HepG2 (cell line): Measurements from ENCODE around the gene CEACAM16. TPM values are rescaled to one million over a fixed set of nuclear protein-coding genes. Genes with fewer than 3 reads are reported as not detected.

ENCODE experiments used
- ARNT2 ChIP-seq: sonication (generic); formaldehyde crosslinking; IDR thresholded peaks from 2 replicates; pipeline ENCODE4 v1.8.0; 2022; ENCODE audit warnings: mild to moderate bottlenecking, low read depth, missing genetic modification reagents, moderate library complexity
- ASH2L ChIP-seq: fragments of 300-600, 200-600 bp; sonication (generic); IDR thresholded peaks from 2 replicates; pipeline ENCODE4 v1.7.0; 2017; ENCODE audit warnings: low read depth, mild to moderate bottlenecking, moderate library complexity, mixed read lengths, low read length; ENCODE audit not compliant: insufficient read length
- CREBL2 ChIP-seq: sonication (generic); formaldehyde crosslinking; IDR thresholded peaks from 2 replicates; pipeline ENCODE4 v1.8.1; 2023; ENCODE audit warnings: missing genetic modification reagents, mild to moderate bottlenecking, borderline replicate concordance
- FOSL1 ChIP-seq: sonication (generic); formaldehyde crosslinking; IDR thresholded peaks from 2 replicates; pipeline ENCODE4 v1.9.0; 2021; ENCODE audit warnings: missing genetic modification reagents, borderline replicate concordance
- HDAC1 ChIP-seq: sonication (generic); formaldehyde crosslinking; IDR thresholded peaks from 2 replicates; pipeline ENCODE4 v1.5.1; 2020; ENCODE audit warnings: mild to moderate bottlenecking, missing genetic modification reagents
- MEIS1 ChIP-seq: sonication (generic); formaldehyde crosslinking; IDR thresholded peaks from 2 replicates; pipeline ENCODE4 v1.9.0; 2021; ENCODE audit warnings: mild to moderate bottlenecking, missing genetic modification reagents, moderate library complexity, borderline replicate concordance
- MTA1 ChIP-seq: sonication (generic); formaldehyde crosslinking; IDR thresholded peaks from 2 replicates; pipeline ENCODE4 v1.4.0; 2020; ENCODE audit warnings: missing genetic modification reagents, mild to moderate bottlenecking, borderline replicate concordance
- NONO ChIP-seq, 2 experiments: fragments of 450-650 bp in 1 of 2; sonication (generic) in 1 of 2; formaldehyde crosslinking in 1 of 2; IDR thresholded peaks in 1 of 2; conservative IDR thresholded peaks in 1 of 2; 2 replicates each; pipeline versions ENCODE4 v1.6.1 to v1.8.0; 2017 to 2022; ENCODE audit warnings: mild to moderate bottlenecking in 1 of 2, missing genetic modification reagents in 1 of 2, moderate library complexity in 1 of 2
- ONECUT2 ChIP-seq: sonication (generic); formaldehyde crosslinking; IDR thresholded peaks from 2 replicates; pipeline ENCODE4 v1.4.0; 2020; ENCODE audit warnings: missing genetic modification reagents
- RFXANK ChIP-seq: IDR thresholded peaks from 2 replicates; pipeline ENCODE4 v1.6.1; 2016
- TBX2 ChIP-seq: sonication (generic); formaldehyde crosslinking; IDR thresholded peaks from 2 replicates; pipeline ENCODE4 v1.5.0; 2020; ENCODE audit warnings: missing genetic modification reagents, mild to moderate bottlenecking, borderline replicate concordance
- ZFP1 ChIP-seq: IDR thresholded peaks from 2 replicates; pipeline ENCODE4 v1.6.1; 2016
- ZNF101 ChIP-seq: sonication (generic); formaldehyde crosslinking; IDR thresholded peaks from 2 replicates; pipeline ENCODE4 v1.4.0; 2020; ENCODE audit warnings: mild to moderate bottlenecking, low read depth, missing genetic modification reagents, borderline replicate concordance
- ZNF124 ChIP-seq: sonication (generic); formaldehyde crosslinking; IDR thresholded peaks from 2 replicates; pipeline ENCODE4 v1.4.0; 2020; ENCODE audit warnings: missing genetic modification reagents
- ZNF232 ChIP-seq: sonication (generic); formaldehyde crosslinking; IDR thresholded peaks from 2 replicates; pipeline ENCODE4 v1.4.0; 2020; ENCODE audit warnings: missing genetic modification reagents, borderline replicate concordance
- ZNF253 ChIP-seq: sonication (generic); formaldehyde crosslinking; IDR thresholded peaks from 2 replicates; pipeline ENCODE4 v1.8.0; 2022; ENCODE audit warnings: mild to moderate bottlenecking, missing genetic modification reagents, borderline replicate concordance
- ZNF335 ChIP-seq: sonication (generic); formaldehyde crosslinking; IDR thresholded peaks from 2 replicates; pipeline ENCODE4 v1.4.0; 2020; ENCODE audit warnings: missing genetic modification reagents
- ZNF383 ChIP-seq: sonication (generic); formaldehyde crosslinking; IDR thresholded peaks from 2 replicates; pipeline ENCODE4 v1.4.0; 2020; ENCODE audit warnings: missing genetic modification reagents, mild to moderate bottlenecking, borderline replicate concordance
- ZNF530 ChIP-seq: sonication (generic); formaldehyde crosslinking; IDR thresholded peaks from 2 replicates; pipeline ENCODE4 v1.5.0; 2020; ENCODE audit warnings: low read depth, mild to moderate bottlenecking, missing genetic modification reagents
- ZNF564 ChIP-seq: sonication (generic); formaldehyde crosslinking; IDR thresholded peaks from 2 replicates; pipeline ENCODE4 v1.8.1; 2023; ENCODE audit warnings: mild to moderate bottlenecking, missing genetic modification reagents
- ZNF580 ChIP-seq: IDR thresholded peaks from 2 replicates; pipeline ENCODE4 v1.6.1; 2016; ENCODE audit warnings: low read depth, borderline replicate concordance
- ZNF616 ChIP-seq: sonication (generic); formaldehyde crosslinking; IDR thresholded peaks from 2 replicates; pipeline ENCODE4 v1.5.0; 2020; ENCODE audit warnings: low read depth, mild to moderate bottlenecking, missing genetic modification reagents
- ZNF691 ChIP-seq: sonication (generic); formaldehyde crosslinking; IDR thresholded peaks from 2 replicates; pipeline ENCODE4 v1.4.0; 2020; ENCODE audit warnings: missing genetic modification reagents, low read depth, mild to moderate bottlenecking, borderline replicate concordance
- ZSCAN29 ChIP-seq: sonication (generic); formaldehyde crosslinking; conservative IDR thresholded peaks from 2 replicates; pipeline ENCODE4 v1.4.0; 2020; ENCODE audit warnings: mild to moderate bottlenecking, missing genetic modification reagents
- ZUFSP ChIP-seq: sonication (generic); formaldehyde crosslinking; IDR thresholded peaks from 2 replicates; pipeline ENCODE4 v1.9.0; 2021; ENCODE audit warnings: missing genetic modification reagents, mild to moderate bottlenecking, borderline replicate concordance
- polyA plus RNA-seq, 8 experiments: library from polyadenylated mRNA; depleted of rRNA in 3 of 8; stranded (reverse) in 7 of 8; unstranded in 1 of 8; fragments of >200 nt; fragmentation: Illumina TruSeq in 4 of 8; extraction: Trizol in 4 of 8; gene quantifications; 2 replicates each; pipeline versions ENCODE4 v1.2.1 to v1.2.3, GENCODE V29; 2011 to 2016; ENCODE audit warnings: low read depth in 4 of 8, missing spikeins in 1 of 8, mixed read lengths in 1 of 8; ENCODE audit not compliant: insufficient read depth in 1 of 8
- total RNA-seq, 5 experiments: library from RNA; depleted of rRNA; stranded (reverse); fragments of >200 nt; fragmentation: Illumina TruSeq; extraction: Trizol; gene quantifications; 2 replicates each; pipeline ENCODE4 v1.2.3, GENCODE V29; 2016; ENCODE audit warnings: low read depth in 1 of 5

The CEACAM16 gene
- total and polyA plus RNA-seq, 2 of the 13 experiments (the other 11 are each of a cell fraction or from before 2014, with no cell fraction given), result not detected

GRCh38 chr19:44689290-44690130 lies 9.4 kb upstream of the CEACAM16 start (continued):
- TF ChIP-seq ZNF383 (CRISPR knock-in tag), result no peak
- no peak for TF ChIP-seq FOSL1
- TF ChIP-seq ZNF335 (CRISPR knock-in tag), result no peak
- no peak for TF ChIP-seq MEIS1
- TF ChIP-seq ZNF616 (CRISPR knock-in tag), result no peak
- no peak for TF ChIP-seq ZNF253 (CRISPR knock-in tag)
- 0 out of 2 replicates have a peak, but pooled peaks have one; percentile 42 for TF ChIP-seq HDAC1 (CRISPR knock-in tag)
- TF ChIP-seq ZNF580 (CRISPR knock-in tag), result peak; percentile 54; the same call in 1 of the 2 replicates
- no peak for TF ChIP-seq TBX2 (CRISPR knock-in tag)
- peak; percentile 41; the same call in 1 of the 2 replicates for TF ChIP-seq MTA1 (CRISPR knock-in tag)
- TF ChIP-seq CREBL2 (CRISPR knock-in tag), result no peak
- 0 out of 2 replicates have a peak, but pooled peaks have one; percentile 12 for TF ChIP-seq ZSCAN29 (CRISPR knock-in tag)
- TF ChIP-seq ONECUT2 (CRISPR knock-in tag), result no peak
- TF ChIP-seq ARNT2 (CRISPR knock-in tag), result 0 out of 2 replicates have a peak, but pooled peaks have one; percentile 40
- no peak for TF ChIP-seq ZNF564
- no peak for TF ChIP-seq ASH2L
- no peak for TF ChIP-seq ZNF124 (CRISPR knock-in tag)
- TF ChIP-seq ZNF530 (CRISPR knock-in tag), result no peak
- TF ChIP-seq ZNF691 (CRISPR knock-in tag), result 0 out of 2 replicates have a peak, but pooled peaks have one; percentile 67
- no peak for TF ChIP-seq ZUFSP (CRISPR knock-in tag)
- TF ChIP-seq RFXANK, result no peak
- no peak for TF ChIP-seq ZNF101
- TF ChIP-seq ZNF232, result no peak
- no peak for TF ChIP-seq NONO (IDR thresholded peaks at IDR 0.05)
- TF ChIP-seq NONO (CRISPR knock-in tag; conservative IDR thresholded peaks at IDR 0.05), result no peak
- 0 out of 2 replicates have a peak, but pooled peaks have one; percentile 24 for TF ChIP-seq ZFP1 (CRISPR knock-in tag)
